BLaER1 (cell line): ENCODE measurements around the gene CEP85.
A peak's percentile ranks its signal among the peaks of the same experiment; 100 is the strongest.
"Not testable (repeated sequence)": the region's sequence is repeated elsewhere in the genome, so short reads cannot be mapped to it uniquely, and the experiment has no call there.

ENCODE experiments used
- H3K27ac ChIP-seq: shearing (Covaris generic); formaldehyde crosslinking; 2 replicates; pipeline ENCODE4 v1.8.1; 2022
- H3K27me3 ChIP-seq: shearing (Covaris generic); formaldehyde crosslinking; 2 replicates; pipeline ENCODE4 v1.8.1; 2022
- H3K36me3 ChIP-seq: shearing (Covaris generic); formaldehyde crosslinking; 2 replicates; pipeline ENCODE4 v1.8.1; 2022
- H3K4me1 ChIP-seq: shearing (Covaris generic); formaldehyde crosslinking; 2 replicates; pipeline ENCODE4 v1.8.1; 2022
- H3K4me2 ChIP-seq: shearing (Covaris generic); formaldehyde crosslinking; 2 replicates; pipeline ENCODE4 v1.8.1; 2022
- H3K4me3 ChIP-seq: shearing (Covaris generic); formaldehyde crosslinking; 2 replicates; pipeline ENCODE4 v1.8.1; 2022
- H3K9ac ChIP-seq: shearing (Covaris generic); formaldehyde crosslinking; 2 replicates; pipeline ENCODE4 v1.8.1; 2022
- H3K9me3 ChIP-seq: shearing (Covaris generic); formaldehyde crosslinking; 2 replicates; pipeline ENCODE4 v1.8.1; 2022
- H4K20me1 ChIP-seq: shearing (Covaris generic); formaldehyde crosslinking; 2 replicates; pipeline ENCODE4 v1.8.1; 2022
- Cebpa-rat ChIP-seq: shearing (Covaris generic); IDR thresholded peaks from 2 replicates; pipeline ENCODE4 v1.8.1; 2022

The CEP85 gene

GRCh38 chr1:26220199-26220912 lies 13.6 kb upstream of the CEP85 start:
- H3K9me3 ChIP-seq, result no peaks in the 10 kb centered on the region
- H3K4me1 ChIP-seq, result peaks cover 9% of the 10 kb centered on the region
- no peaks in the 10 kb centered on the region for H3K36me3 ChIP-seq
- H4K20me1 ChIP-seq, result no peaks in the 10 kb centered on the region
- no peak overlapping the region for H3K4me2 ChIP-seq
- TF ChIP-seq Cebpa-rat, result no peak
- H3K9ac ChIP-seq, result no peak overlapping the region
- H3K27me3 ChIP-seq, result peaks cover 14% of the 10 kb centered on the region
- no peak overlapping the region for H3K27ac ChIP-seq
- no peak overlapping the region for H3K4me3 ChIP-seq

- no peaks in the 10 kb centered on the region for H4K20me1 ChIP-seq
- TF ChIP-seq Cebpa-rat, result no peak
- no peak overlapping the region for H3K9ac ChIP-seq
- H3K4me1 ChIP-seq, result peaks cover 17% of the 10 kb centered on the region
- no peaks in the 10 kb centered on the region for H3K36me3 ChIP-seq
- no peak overlapping the region for H3K27ac ChIP-seq
- no peak overlapping the region for H3K4me3 ChIP-seq
- H3K4me2 ChIP-seq, result no peak overlapping the region
- no peaks in the 10 kb centered on the region for H3K9me3 ChIP-seq
- H3K27me3 ChIP-seq, result peaks cover 22% of the 10 kb centered on the region
Measured at GRCh38 chr1:26221094-26221493, 12.9 kb upstream of the CEP85 start.

GRCh38 chr1:26224606-26225005 lies 9.4 kb upstream of the CEP85 start:
- no peak overlapping the region for H3K27ac ChIP-seq
- TF ChIP-seq Cebpa-rat, result no peak
- peaks cover 33% of the 10 kb centered on the region for H3K27me3 ChIP-seq
- no peaks in the 10 kb centered on the region for H3K36me3 ChIP-seq
- H4K20me1 ChIP-seq, result no peaks in the 10 kb centered on the region
- H3K9ac ChIP-seq, result no peak overlapping the region
- H3K4me1 ChIP-seq, result peaks cover 25% of the 10 kb centered on the region
- H3K4me3 ChIP-seq, result no peak overlapping the region
- H3K9me3 ChIP-seq, result no peaks in the 10 kb centered on the region
- no peak overlapping the region for H3K4me2 ChIP-seq

- no peak for TF ChIP-seq Cebpa-rat
- no peaks in the 10 kb centered on the region for H3K9me3 ChIP-seq
- H3K9ac ChIP-seq, result no peak overlapping the region
- H3K4me3 ChIP-seq, result peak overlapping the region; percentile 53
- H3K4me1 ChIP-seq, result peaks cover 25% of the 10 kb centered on the region
- H4K20me1 ChIP-seq, result no peaks in the 10 kb centered on the region
- peak overlapping the region; percentile 63 for H3K4me2 ChIP-seq
- no peak overlapping the region for H3K27ac ChIP-seq
- peaks cover 33% of the 10 kb centered on the region for H3K27me3 ChIP-seq
- H3K36me3 ChIP-seq, result no peaks in the 10 kb centered on the region
Measured at GRCh38 chr1:26225033-26225831, 8.8 kb upstream of the CEP85 start.

GRCh38 chr1:26230682-26231081 lies 3.3 kb upstream of the CEP85 start:
- H3K4me1 ChIP-seq, result peaks cover 27% of the 10 kb centered on the region
- H3K27me3 ChIP-seq, result peaks cover 15% of the 10 kb centered on the region
- H3K9ac ChIP-seq, H3K9me3 ChIP-seq, H3K4me2 ChIP-seq, H3K4me3 ChIP-seq, H3K27ac ChIP-seq, H3K36me3 ChIP-seq: not testable (repeated sequence)
- peaks cover 14% of the 10 kb centered on the region for H4K20me1 ChIP-seq

- H3K27ac ChIP-seq, result peak overlapping the region; percentile 85
- H3K4me1 ChIP-seq, result peaks cover 34% of the 10 kb centered on the region
- peak overlapping the region; percentile 93 for H3K4me2 ChIP-seq
- H3K9ac ChIP-seq, result peak overlapping the region; percentile 89
- peak overlapping the region; percentile 84 for H3K4me3 ChIP-seq
- H3K9me3 ChIP-seq, result no peaks in the 10 kb centered on the region
- no peak for TF ChIP-seq Cebpa-rat
- H4K20me1 ChIP-seq, result peaks cover 55% of the 10 kb centered on the region
- H3K27me3 ChIP-seq, result no peaks in the 10 kb centered on the region
- peaks cover 17% of the 10 kb centered on the region for H3K36me3 ChIP-seq
Measured at GRCh38 chr1:26234644-26235370, 807 bp downstream of the CEP85 start.

- H3K4me1 ChIP-seq, result peaks cover 34% of the 10 kb centered on the region
- TF ChIP-seq Cebpa-rat, result no peak
- H3K27ac ChIP-seq, result no peak overlapping the region
- H3K9me3 ChIP-seq, result no peaks in the 10 kb centered on the region
- H3K36me3 ChIP-seq, result peaks cover 43% of the 10 kb centered on the region
- no peak overlapping the region for H3K9ac ChIP-seq
- H4K20me1 ChIP-seq, result peaks cover 80% of the 10 kb centered on the region
- H3K4me2 ChIP-seq, result peak overlapping the region; percentile 93
- no peak overlapping the region for H3K4me3 ChIP-seq
- no peaks in the 10 kb centered on the region for H3K27me3 ChIP-seq
Measured at GRCh38 chr1:26237230-26237966, 3.4 kb downstream of the CEP85 start.

GRCh38 chr1:26239936-26240335 lies 5.9 kb downstream of the CEP85 start:
- no peak for TF ChIP-seq Cebpa-rat
- Histone ChIP-seq H3K4me1 (peaks cover 27% of the 10 kb centered on the region), H3K36me3 (peaks cover 68% of the 10 kb centered on the region), H3K9ac (no peak overlapping the region), H3K4me3 (no peak overlapping the region), H4K20me1 (peaks cover 97% of the 10 kb centered on the region), H3K27ac (no peak overlapping the region), H3K27me3 (no peaks in the 10 kb centered on the region), H3K4me2 (no peak overlapping the region), H3K9me3 (no peaks in the 10 kb centered on the region)

GRCh38 chr1:26252718-26253117 lies 18.7 kb downstream of the CEP85 start:
- Histone ChIP-seq H3K4me3 (no peak overlapping the region), H3K27me3 (no peaks in the 10 kb centered on the region), H3K9me3 (no peaks in the 10 kb centered on the region), H3K27ac (no peak overlapping the region), H3K4me1 (peaks cover 11% of the 10 kb centered on the region; the same call in 1 of the 2 replicates), H3K36me3 (peaks cover 99% of the 10 kb centered on the region), H4K20me1 (peaks cover 69% of the 10 kb centered on the region), H3K4me2 (no peak overlapping the region), H3K9ac (no peak overlapping the region)
- no peak for TF ChIP-seq Cebpa-rat
